Thyroid gland (tissue), 4 donors: ENCODE results near the gene GCN1.

Source experiments
- POLR2A ChIP-seq, 2 donors: fragments of 450-650 bp; IDR thresholded peaks; one replicate each; pipeline ENCODE4 v1.6.1; 2017; ENCODE audit warnings: antibody characterized with exemption in 2 of 2, mild to moderate bottlenecking in 2 of 2, moderate library complexity in 1 of 2
- TF ChIP-seq, protein P1 (sequence below), 6 experiments: fragments of 200-600 bp in 3 of 6; fragments of 450-650 bp in 3 of 6; sonication (generic) in 3 of 6; IDR thresholded peaks; one replicate each; pipeline ENCODE4 v1.5.1; 2016 to 2019; ENCODE audit warnings: antibody characterized with exemption in 6 of 6, mild to moderate bottlenecking in 2 of 6, inconsistent platforms in 1 of 6, moderate library complexity in 1 of 6

DNA sequence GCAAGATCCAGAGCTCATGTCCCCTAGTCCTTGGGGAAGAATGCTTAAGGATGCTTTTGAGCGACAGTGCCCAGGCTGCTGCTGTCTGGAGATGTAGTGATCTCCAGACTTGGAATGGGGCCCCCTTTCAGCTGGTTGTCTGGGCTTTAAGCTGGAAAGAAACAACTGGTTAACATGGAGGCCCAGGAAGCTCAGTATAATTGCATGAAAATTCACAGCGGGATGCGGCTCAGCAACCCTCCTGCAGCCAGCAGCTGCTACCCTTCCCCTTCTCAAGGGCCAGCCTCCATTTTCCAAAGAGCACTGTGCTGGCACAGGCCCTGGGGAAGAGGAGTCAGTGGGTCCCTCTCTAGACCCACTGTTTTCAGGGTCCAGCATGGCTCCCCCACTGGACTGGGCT is 104.3 kb downstream of the GCN1 start:
- TF ChIP-seq, protein P1, sequence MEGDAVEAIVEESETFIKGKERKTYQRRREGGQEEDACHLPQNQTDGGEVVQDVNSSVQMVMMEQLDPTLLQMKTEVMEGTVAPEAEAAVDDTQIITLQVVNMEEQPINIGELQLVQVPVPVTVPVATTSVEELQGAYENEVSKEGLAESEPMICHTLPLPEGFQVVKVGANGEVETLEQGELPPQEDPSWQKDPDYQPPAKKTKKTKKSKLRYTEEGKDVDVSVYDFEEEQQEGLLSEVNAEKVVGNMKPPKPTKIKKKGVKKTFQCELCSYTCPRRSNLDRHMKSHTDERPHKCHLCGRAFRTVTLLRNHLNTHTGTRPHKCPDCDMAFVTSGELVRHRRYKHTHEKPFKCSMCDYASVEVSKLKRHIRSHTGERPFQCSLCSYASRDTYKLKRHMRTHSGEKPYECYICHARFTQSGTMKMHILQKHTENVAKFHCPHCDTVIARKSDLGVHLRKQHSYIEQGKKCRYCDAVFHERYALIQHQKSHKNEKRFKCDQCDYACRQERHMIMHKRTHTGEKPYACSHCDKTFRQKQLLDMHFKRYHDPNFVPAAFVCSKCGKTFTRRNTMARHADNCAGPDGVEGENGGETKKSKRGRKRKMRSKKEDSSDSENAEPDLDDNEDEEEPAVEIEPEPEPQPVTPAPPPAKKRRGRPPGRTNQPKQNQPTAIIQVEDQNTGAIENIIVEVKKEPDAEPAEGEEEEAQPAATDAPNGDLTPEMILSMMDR (IDR thresholded peaks at IDR 0.05): no peak
- no peak for TF ChIP-seq POLR2A (IDR thresholded peaks at IDR 0.05)
